Measurements from ENCODE around the gene STX1B. TPM values are rescaled to one million over a fixed set of nuclear protein-coding genes. Genes with fewer than 3 reads are reported as not detected.

Gene STX1B
- total and polyA plus RNA-seq, 2 of the 8 experiments (the other 6 are each of a cell fraction or from before 2014, with no cell fraction given): 8.9 to 20.2 TPM

- Histone ChIP-seq H2BK12ac (ENCODE audit: low read depth, low read length) (no peak overlapping the region), H3K56ac (replicated peaks; ENCODE audit: insufficient read length, low read depth, low read length) (no peak overlapping the region), H3K4me1 (replicated peaks in 1 of 4; ENCODE audit: control insufficient read depth in 3 of 4, insufficient read depth in 4 of 4, low read length in 3 of 4) (peaks cover 0 to 16% (median 7%) of the 10 kb centered on the region in 4 experiments; a peak in 5 of 7 replicates), H4K20me1 (replicated peaks in 1 of 2; ENCODE audit: control insufficient read depth in 1 of 2, insufficient read depth in 2 of 2, low read length in 2 of 2) (peaks cover 9 to 15% of the 10 kb centered on the region in 2 experiments), H3K4me2 (ENCODE audit: insufficient read depth in 1 of 2, low read depth in 2 of 2, low read length in 2 of 2) (no peak overlapping the region), H4K91ac (replicated peaks; ENCODE audit: insufficient read length, low read length) (no peak overlapping the region), H2BK20ac (ENCODE audit: low read length) (no peak overlapping the region), H3K14ac (ENCODE audit: insufficient read length) (no peak overlapping the region), H2BK120ac (replicated peaks; ENCODE audit: low read depth, low read length) (no peak overlapping the region), H2BK5ac (ENCODE audit: low read depth, low read length) (no peak overlapping the region), H3K18ac (ENCODE audit: extremely low read depth, low read length) (no peak overlapping the region), H3K27me3 (replicated peaks in 1 of 4; ENCODE audit: control insufficient read depth in 3 of 4, extremely low read depth in 1 of 4, insufficient read depth in 3 of 4, low read length in 3 of 4) (no peaks in the 10 kb centered on the region), H2BK15ac (ENCODE audit: low read length) (no peak overlapping the region), H3K9ac (replicated peaks in 1 of 4; ENCODE audit: extremely low read depth in 1 of 4, low read depth in 3 of 4, low read length in 3 of 4) (no peak overlapping the region), H3K36me3 (ENCODE audit: control insufficient read depth in 2 of 4, insufficient read depth in 4 of 4, low read length in 3 of 4) (peaks cover 7 to 11% (median 9%) of the 10 kb centered on the region in 4 experiments), H2AK5ac (ENCODE audit: low read depth, low read length) (no peak overlapping the region), H2AFZ (ENCODE audit: low read length) (no peak overlapping the region), H4K5ac (ENCODE audit: insufficient read length, low read depth, low read length) (no peak overlapping the region), H3K23me2 (ENCODE audit: low read depth, low read length) (peaks cover under 1% of the 10 kb centered on the region), H3K9me3 (ENCODE audit: insufficient read depth in 2 of 2, low read depth in 1 of 2, low read length in 1 of 2) (no peaks in the 10 kb centered on the region), H3K79me1 (ENCODE audit: low read depth, low read length) (peaks cover 4% of the 10 kb centered on the region), H3K4ac (replicated peaks; ENCODE audit: insufficient read length, low read depth, low read length) (no peak overlapping the region), H3K79me2 (ENCODE audit: control insufficient read depth in 1 of 2, insufficient read depth in 2 of 2, low read length in 2 of 2) (peaks cover 0 to 15% of the 10 kb centered on the region in 2 experiments; a peak in 3 of 4 replicates), H3K27ac (ENCODE audit: low read depth, low read length) (no peak overlapping the region), H3K4me3 (ENCODE audit: extremely low read depth in 1 of 4, insufficient read depth in 2 of 4, low read depth in 3 of 4, low read length in 4 of 4) (no peak overlapping the region), H4K8ac (ENCODE audit: extremely low read depth, insufficient read depth, low read length) (no peak overlapping the region), H3K23ac (ENCODE audit: insufficient read length) (no peak overlapping the region)
- FAIRE-seq: no peak
- DNase-seq (ENCODE audit: low read depth in 1 of 2, low spot score in 2 of 2): no peak
- POLR2A ChIA-PET (ENCODE audit: partially characterized antibody): interaction anchor here (0.7 to 3.3 kb wide), 8 partner anchors 11 to 166 kb away, joined by 3 to 26 read pairs (median 3); no protein-coding TSS in a partner anchor
- WGBS, 2 experiments (ENCODE audit: extremely low coverage in 1 of 2, insufficient coverage in 1 of 2, insufficient read length in 1 of 2, insufficient replicate concordance in 2 of 2, low coverage in 1 of 2, low lambda C conversion rate in 2 of 2, missing lambda C conversion rate in 1 of 2): 90% methylated on average over 8 of the region's 8 CpGs; no CpG with 5 or more reads in 1 of the 2 experiments
- CTCF ChIA-PET (ENCODE audit: partially characterized antibody): interaction anchor here (1.2 to 4.1 kb wide), 6 partner anchors 13 to 87 kb away, joined by 3 to 39 read pairs (median 8); partner anchors contain the start of gene HSD3B7
- TF ChIP-seq FOSL1 (IDR thresholded peaks at IDR 0.05; ENCODE audit: insufficient read depth, low read depth, low read length) (no peak), SIN3A (conservative IDR thresholded peaks at IDR 0.05 in 1 of 2, IDR thresholded peaks at IDR 0.05 in 1 of 2; ENCODE audit: low read depth in 1 of 2, low read length in 2 of 2) (no peak), RAD21 (IDR thresholded peaks at IDR 0.05 in 1 of 2, conservative IDR thresholded peaks at IDR 0.05 in 1 of 2; ENCODE audit: low read depth in 2 of 2, low read length in 2 of 2) (no peak)
These were observed 55.4 kb downstream of the STX1B start for GRCh38 chr16:30954993-30955392.
